GM12875 (cell line): Measurements from ENCODE around the gene CHRD.
"Not testable (repeated sequence)": the region's sequence is repeated elsewhere in the genome, so short reads cannot be mapped to it uniquely, and the experiment has no call there.

Source experiments
- H3K4me3 ChIP-seq: one replicate; pipeline ENCODE4 v1.5.1; 2011; ENCODE audit warnings: low read depth, low read length, control low read depth
- CTCF ChIP-seq: IDR thresholded peaks from 2 replicates; pipeline ENCODE4 v1.5.1; 2011; ENCODE audit warnings: low read depth, mild to moderate bottlenecking, control low read depth, inconsistent platforms, low read length, moderate library complexity, borderline replicate concordance; ENCODE audit not compliant: insufficient read depth

The CHRD gene

GRCh38 chr3:184428561-184429175 is 48.8 kb downstream of the CHRD start:
- TF ChIP-seq CTCF, result no peak
- no peak overlapping the region for H3K4me3 ChIP-seq

- no peak for TF ChIP-seq CTCF
- H3K4me3 ChIP-seq, result no peak overlapping the region
Measured at GRCh38 chr3:184429786-184430185, 49.9 kb downstream of the CHRD start.

- no peak for TF ChIP-seq CTCF
- no peak overlapping the region for H3K4me3 ChIP-seq
Measured at GRCh38 chr3:184430940-184431339, 51.1 kb downstream of the CHRD start.

- H3K4me3 ChIP-seq, result not testable (repeated sequence)
Measured at GRCh38 chr3:184433178-184433577, 53.3 kb downstream of the CHRD start.

GRCh38 chr3:184439096-184439495 is 59.2 kb downstream of the CHRD start:
- no peak for TF ChIP-seq CTCF
- H3K4me3 ChIP-seq, result no peak overlapping the region
